Esophagus (tissue), 2 donors: ENCODE measurements around the gene SSBP3. TPM values are rescaled to one million over a fixed set of nuclear protein-coding genes. Genes with fewer than 3 reads are reported as not detected.

Source experiments
- H3K27ac ChIP-seq, 2 donors: one replicate each; pipeline ENCODE4 v1.5.1; 2013; ENCODE audit warnings: low read depth in 2 of 2, mild to moderate bottlenecking in 2 of 2, inconsistent platforms in 1 of 2, low read length in 1 of 2, moderate library complexity in 1 of 2
- H3K27me3 ChIP-seq, 2 donors: one replicate each; pipeline ENCODE4 v1.6.1; 2013; ENCODE audit warnings: low read length in 2 of 2, control low read depth in 1 of 2, mild to moderate bottlenecking in 1 of 2; ENCODE audit not compliant: insufficient read depth in 2 of 2, control insufficient read depth in 1 of 2
- H3K36me3 ChIP-seq, 2 donors: one replicate each; pipeline ENCODE4 v1.6.1; 2013; ENCODE audit warnings: low read length in 1 of 2; ENCODE audit not compliant: control insufficient read depth in 2 of 2, insufficient read depth in 2 of 2
- H3K4me1 ChIP-seq, 2 donors: one replicate each; pipeline ENCODE4 v1.6.1; 2013; ENCODE audit warnings: low read length in 1 of 2; ENCODE audit not compliant: control insufficient read depth in 2 of 2, insufficient read depth in 2 of 2
- H3K4me3 ChIP-seq, 2 donors: one replicate each; pipeline ENCODE4 v1.5.1; 2013; ENCODE audit warnings: low read length in 2 of 2, mild to moderate bottlenecking in 2 of 2, low read depth in 1 of 2, moderate library complexity in 1 of 2
- H3K9me3 ChIP-seq, 2 donors: one replicate each; pipeline ENCODE4 v1.6.1; 2013; ENCODE audit warnings: mild to moderate bottlenecking in 2 of 2, low read depth in 1 of 2, low read length in 1 of 2, moderate library complexity in 1 of 2; ENCODE audit not compliant: control insufficient read depth in 2 of 2, insufficient read depth in 1 of 2
- WGBS, 2 donors: extraction: QIAGEN DNeasy Blood & Tissue Kit; methylation state at CpG; one replicate each; pipeline ENCODE4 v1.1.7; 2013; 5-methylcytosine and 5-hydroxymethylcytosine counted together
- polyA plus RNA-seq, 2 donors: library from polyadenylated mRNA; stranded (reverse); fragments of 200-250 nt; gene quantifications; one replicate each; pipeline ENCODE4 v1.2.3, GENCODE V29; 2013
- donor health status: healthy with polysubstance abuse.
- donor health status: Bipolar disorder and iron deficiency.

Gene SSBP3
- polyA plus RNA-seq, 2 donors = 30.7 to 39.0 TPM

- Histone ChIP-seq H3K27me3 (no peaks in the 10 kb centered on the region), H3K4me1 (peaks cover 0 to 7% of the 10 kb centered on the region in 2 donors), H3K36me3 (no peaks in the 10 kb centered on the region), H3K27ac (peak overlapping the region in 1 of 2 donors; percentile 33), H3K4me3 (no peak overlapping the region), H3K9me3 (no peaks in the 10 kb centered on the region)
- 85 to 87% methylated on average over 4 of the region's 4 CpGs for WGBS, 2 donors
These were observed 7.5 kb upstream of the SSBP3 start for GRCh38 chr1:54413732-54414131.

- WGBS, 2 donors = 38 to 41% methylated on average over 2 of the region's 2 CpGs
- no peak overlapping the region for H3K27ac ChIP-seq
- no peak overlapping the region for H3K4me3 ChIP-seq
- no peaks in the 10 kb centered on the region for H3K27me3 ChIP-seq
- no peaks in the 10 kb centered on the region for H3K9me3 ChIP-seq
- H3K36me3 ChIP-seq = no peaks in the 10 kb centered on the region
- H3K4me1 ChIP-seq = peaks cover 0 to 9% of the 10 kb centered on the region in 2 donors
These were observed 7.1 kb upstream of the SSBP3 start for GRCh38 chr1:54413295-54413694.

GRCh38 chr1:54410359-54410758, 4.2 kb upstream of the SSBP3 start:
- no peak overlapping the region for H3K4me3 ChIP-seq
- no peak overlapping the region for H3K27ac ChIP-seq
- no peaks in the 10 kb centered on the region for H3K27me3 ChIP-seq
- WGBS, 2 donors = 95% methylated on average over 9 of the region's 9 CpGs
- peaks cover 0 to 9% of the 10 kb centered on the region in 2 donors for H3K4me1 ChIP-seq
- H3K36me3 ChIP-seq = no peaks in the 10 kb centered on the region
- no peaks in the 10 kb centered on the region for H3K9me3 ChIP-seq

DNA sequence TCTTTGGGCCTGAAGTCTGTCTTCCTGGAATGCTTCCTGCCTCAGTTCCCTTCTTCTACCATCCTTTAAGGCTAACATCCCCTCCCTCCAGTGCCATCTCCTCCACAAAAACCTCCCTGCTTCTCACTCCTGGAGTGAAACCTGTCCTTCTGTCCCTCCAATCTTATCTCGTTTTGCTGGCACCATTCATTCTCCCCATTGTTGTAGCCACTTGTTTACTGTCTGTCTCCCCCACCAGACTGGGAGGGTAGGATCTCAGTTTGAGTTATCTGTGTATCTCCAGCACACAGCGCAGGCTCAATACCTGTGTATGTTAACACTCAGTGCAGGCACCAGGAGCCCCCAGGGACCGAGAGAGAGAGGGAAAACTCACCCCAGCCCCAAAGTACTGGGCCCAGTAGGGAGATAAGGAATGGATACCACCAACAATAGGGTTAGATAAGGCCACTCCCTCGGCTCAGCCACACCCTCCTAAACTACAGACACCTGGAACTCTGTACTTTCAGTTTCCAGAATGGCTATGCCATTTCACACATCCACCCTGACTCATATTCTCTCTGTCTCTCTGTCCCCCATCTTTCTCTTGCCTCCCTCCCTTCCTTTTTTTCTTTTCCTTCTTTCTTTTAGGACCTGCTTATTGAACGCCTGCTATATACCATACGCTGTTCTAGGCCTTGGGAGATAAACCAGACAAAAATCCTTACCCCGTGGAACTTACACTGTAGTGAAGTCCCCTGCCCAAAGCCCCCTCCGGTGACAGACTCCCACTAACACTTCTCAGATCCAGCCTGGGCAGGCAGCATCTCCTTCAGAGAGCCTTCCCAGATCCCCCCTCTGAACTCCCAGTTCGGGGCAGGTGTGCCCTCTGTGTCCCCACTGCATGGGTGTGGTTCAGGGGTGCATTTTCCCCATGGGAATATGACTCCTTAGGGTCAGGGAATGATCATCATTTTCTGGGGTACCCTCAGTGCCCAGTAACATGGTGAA, 3.3 kb upstream of the SSBP3 start:
- H3K27ac ChIP-seq = peak overlapping the region in 1 of 2 donors; percentile 33
- H3K36me3 ChIP-seq = no peaks in the 10 kb centered on the region

GRCh38 chr1:54408147-54409066, 2.2 kb upstream of the SSBP3 start:
- Histone ChIP-seq H3K4me1 (peaks cover 0 to 18% of the 10 kb centered on the region in 2 donors), H3K9me3 (no peaks in the 10 kb centered on the region), H3K27me3 (no peaks in the 10 kb centered on the region), H3K36me3 (no peaks in the 10 kb centered on the region), H3K4me3 (no peak overlapping the region), H3K27ac (peak overlapping the region; percentile 66 to 89)
- WGBS, 2 donors = 52 to 61% methylated on average over 9 of the region's 9 CpGs

More for the DNA sequence above, 3.3 kb upstream of the SSBP3 start:
- H3K27me3 ChIP-seq = no peaks in the 10 kb centered on the region
- 67 to 75% methylated on average over 9 of the region's 9 CpGs for WGBS, 2 donors
- H3K9me3 ChIP-seq = no peaks in the 10 kb centered on the region
- H3K4me1 ChIP-seq = peaks cover 0 to 15% of the 10 kb centered on the region in 2 donors
- H3K4me3 ChIP-seq = no peak overlapping the region

DNA sequence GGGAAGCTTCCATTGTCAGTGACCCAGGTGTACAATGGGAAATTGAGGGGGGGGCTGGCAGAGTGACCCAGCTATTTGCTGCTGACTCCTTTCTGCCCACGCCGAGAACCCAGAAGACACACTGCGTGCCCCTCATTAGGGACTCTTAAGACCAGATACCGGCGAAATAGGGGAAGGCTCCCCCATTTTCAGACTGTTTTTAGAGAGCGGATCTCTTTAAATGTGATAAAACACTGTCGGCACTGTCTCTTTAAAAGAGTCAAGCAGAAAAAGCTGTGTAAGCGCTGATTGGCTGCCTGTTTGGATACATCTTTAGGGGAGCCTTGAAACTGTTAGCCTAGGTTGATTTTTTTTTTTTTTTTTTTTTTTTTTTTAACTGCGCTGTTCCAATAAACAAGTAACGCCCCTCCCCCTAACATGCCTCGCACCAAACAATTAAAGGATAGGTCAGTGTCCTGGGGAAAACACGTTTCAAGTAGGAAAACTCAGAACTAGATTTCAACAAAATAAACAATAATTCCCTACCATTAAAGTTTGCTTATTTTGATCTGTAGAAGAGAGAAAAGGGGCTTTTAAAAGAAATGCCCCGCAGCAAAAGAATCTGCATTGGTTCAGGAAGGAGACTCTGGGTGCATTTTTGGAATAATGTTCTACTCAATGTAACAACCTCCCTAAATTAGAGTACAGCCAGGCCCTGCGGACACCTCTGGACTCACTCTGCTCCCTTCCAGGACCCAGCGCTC, 1.4 kb upstream of the SSBP3 start:
- H3K4me3 ChIP-seq = peak overlapping the region; percentile 51 to 61
- no peaks in the 10 kb centered on the region for H3K36me3 ChIP-seq
- H3K27me3 ChIP-seq = no peaks in the 10 kb centered on the region
- H3K4me1 ChIP-seq = peaks cover 0 to 22% of the 10 kb centered on the region in 2 donors
- no peaks in the 10 kb centered on the region for H3K9me3 ChIP-seq
- peak overlapping the region; percentile 78 to 96 for H3K27ac ChIP-seq
- WGBS, 2 donors = 12% methylated on average over 15 of the region's 15 CpGs

DNA sequence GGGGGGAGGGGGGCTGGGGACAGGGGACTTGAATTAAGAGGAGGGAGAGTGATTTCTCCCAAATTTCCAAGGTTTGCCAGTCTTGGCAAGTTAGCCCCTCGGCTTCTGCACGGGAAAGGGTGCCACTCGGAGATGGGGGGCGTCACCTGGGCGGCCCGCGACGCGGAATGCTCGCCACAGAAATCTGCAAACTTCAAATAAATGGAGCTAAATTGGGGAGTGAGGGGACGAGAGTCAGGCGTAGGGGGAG, 885 bp upstream of the SSBP3 start:
- Histone ChIP-seq H3K4me3 (peak overlapping the region; percentile 51 to 61), H3K4me1 (peaks cover 0 to 23% of the 10 kb centered on the region in 2 donors), H3K36me3 (no peaks in the 10 kb centered on the region), H3K27ac (peak overlapping the region; percentile 78 to 96), H3K27me3 (no peaks in the 10 kb centered on the region), H3K9me3 (no peaks in the 10 kb centered on the region)
- WGBS, 2 donors = 0 to 1% methylated on average over 12 of the region's 12 CpGs

DNA sequence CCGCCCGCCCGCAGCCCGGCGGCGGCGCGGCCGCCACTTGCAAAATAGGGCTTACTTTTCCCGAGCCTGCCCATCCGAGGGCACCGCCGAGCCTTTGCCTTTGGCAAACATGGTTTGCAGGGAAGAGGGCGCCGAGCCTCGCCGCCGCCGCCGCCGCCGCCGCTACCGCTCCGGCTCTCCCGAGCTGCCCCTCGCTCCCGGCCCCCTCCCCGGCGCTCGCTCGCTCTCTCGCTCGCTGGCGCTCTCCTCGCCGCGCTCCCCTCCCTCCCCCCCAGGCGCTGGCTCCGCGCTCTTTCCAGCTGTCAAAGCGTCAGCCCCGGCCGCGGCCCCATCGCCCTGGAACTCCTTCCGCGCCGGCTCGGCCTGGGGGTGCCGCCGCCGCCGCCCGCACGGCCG, 298 bp downstream of the SSBP3 start:
- H3K36me3 ChIP-seq = peaks cover 0 to under 1% of the 10 kb centered on the region in 2 donors
- H3K4me1 ChIP-seq = peaks cover 0 to 23% of the 10 kb centered on the region in 2 donors
- H3K27ac ChIP-seq = peak overlapping the region; percentile 18 to 34
- WGBS, 2 donors = 1% methylated on average over 16 to 57 of the region's 57 CpGs
- no peaks in the 10 kb centered on the region for H3K9me3 ChIP-seq
- peak overlapping the region; percentile 61 to 77 for H3K4me3 ChIP-seq
- no peaks in the 10 kb centered on the region for H3K27me3 ChIP-seq
